Peyer's patch (tissue), 4 donors: ENCODE data around the gene BZW2.

ENCODE experiments used
- POLR2A ChIP-seq, 2 donors: fragments of 450-650 bp; IDR thresholded peaks; one replicate each; pipeline ENCODE4 v1.5.1; 2017; ENCODE audit warnings: antibody characterized with exemption in 2 of 2, mild to moderate bottlenecking in 2 of 2, moderate library complexity in 2 of 2
- TF ChIP-seq, protein P1 (sequence below), 6 experiments: fragments of 450-650 bp in 4 of 6; fragments of 200-600 bp in 2 of 6; sonication (generic) in 1 of 6; IDR thresholded peaks; one replicate each; pipeline ENCODE4 v1.5.1; 2017 to 2019; ENCODE audit warnings: antibody characterized with exemption in 6 of 6, mild to moderate bottlenecking in 3 of 6, moderate library complexity in 1 of 6

- TF ChIP-seq, protein P1, sequence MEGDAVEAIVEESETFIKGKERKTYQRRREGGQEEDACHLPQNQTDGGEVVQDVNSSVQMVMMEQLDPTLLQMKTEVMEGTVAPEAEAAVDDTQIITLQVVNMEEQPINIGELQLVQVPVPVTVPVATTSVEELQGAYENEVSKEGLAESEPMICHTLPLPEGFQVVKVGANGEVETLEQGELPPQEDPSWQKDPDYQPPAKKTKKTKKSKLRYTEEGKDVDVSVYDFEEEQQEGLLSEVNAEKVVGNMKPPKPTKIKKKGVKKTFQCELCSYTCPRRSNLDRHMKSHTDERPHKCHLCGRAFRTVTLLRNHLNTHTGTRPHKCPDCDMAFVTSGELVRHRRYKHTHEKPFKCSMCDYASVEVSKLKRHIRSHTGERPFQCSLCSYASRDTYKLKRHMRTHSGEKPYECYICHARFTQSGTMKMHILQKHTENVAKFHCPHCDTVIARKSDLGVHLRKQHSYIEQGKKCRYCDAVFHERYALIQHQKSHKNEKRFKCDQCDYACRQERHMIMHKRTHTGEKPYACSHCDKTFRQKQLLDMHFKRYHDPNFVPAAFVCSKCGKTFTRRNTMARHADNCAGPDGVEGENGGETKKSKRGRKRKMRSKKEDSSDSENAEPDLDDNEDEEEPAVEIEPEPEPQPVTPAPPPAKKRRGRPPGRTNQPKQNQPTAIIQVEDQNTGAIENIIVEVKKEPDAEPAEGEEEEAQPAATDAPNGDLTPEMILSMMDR (IDR thresholded peaks at IDR 0.05), result no peak
- TF ChIP-seq POLR2A (IDR thresholded peaks at IDR 0.05), result no peak
These were observed 6.2 kb downstream of the BZW2 start for GRCh38 chr7:16652240-16652583.
